Heart left ventricle (tissue), 16 donors: ENCODE data around the gene STH. TPM values are rescaled to one million over a fixed set of nuclear protein-coding genes. Genes with fewer than 3 reads are reported as not detected.

Experiments used
- ATAC-seq, 4 donors: fragments of 200-7000 bp; cut with Tn5 transposase; one replicate each; pipeline ENCODE4 v1.9.1; 2020 to 2022; ENCODE audit warnings: moderate library complexity in 4 of 4, mild to moderate bottlenecking in 3 of 4, moderate number of reproducible peaks in 1 of 4
- DNase-seq, 5 donors: peaks; one replicate each; pipeline ENCODE4 v3.0.0-alpha.2; 2020
- H3K27ac ChIP-seq, 12 donors: fragments of 200-600 bp; sonication (generic) in 4 of 12; one replicate each; pipeline versions ENCODE4 v1.5.0 to v1.8.0; 2016 to 2022; ENCODE audit warnings: mild to moderate bottlenecking in 2 of 12
- H3K27me3 ChIP-seq, 9 donors: fragments of 200-600 bp; sonication (generic) in 2 of 9; one replicate each; pipeline versions ENCODE4 v1.5.1 to v1.8.0; 2016 to 2022; ENCODE audit warnings: mild to moderate bottlenecking in 3 of 9
- H3K36me3 ChIP-seq, 9 donors: fragments of 200-600 bp; sonication (generic) in 2 of 9; one replicate each; pipeline versions ENCODE4 v1.5.0 to v1.8.0; 2018 to 2022; ENCODE audit warnings: mild to moderate bottlenecking in 2 of 9
- H3K4me1 ChIP-seq, 12 donors: fragments of 200-600 bp; sonication (generic) in 4 of 12; one replicate each; pipeline versions ENCODE4 v1.5.0 to v1.8.0; 2016 to 2022; ENCODE audit warnings: mild to moderate bottlenecking in 3 of 12
- H3K4me3 ChIP-seq, 12 donors: fragments of 200-600 bp; sonication (generic) in 4 of 12; one replicate each; pipeline versions ENCODE4 v1.5.0 to v1.8.0; 2017 to 2022; ENCODE audit warnings: mild to moderate bottlenecking in 9 of 12, moderate library complexity in 4 of 12
- H3K9me3 ChIP-seq, 12 donors: fragments of 200-600 bp; sonication (generic) in 4 of 12; one replicate each; pipeline versions ENCODE4 v1.5.0 to v1.8.0; 2016 to 2022; ENCODE audit warnings: mild to moderate bottlenecking in 1 of 12
- POLR2A ChIP-seq, 2 donors: fragments of 450-650 bp; IDR thresholded peaks; one replicate each; pipeline ENCODE4 v1.6.1; 2017; ENCODE audit warnings: antibody characterized with exemption in 2 of 2, mild to moderate bottlenecking in 2 of 2, moderate library complexity in 2 of 2
- WGBS, 4 donors: extraction: QIAGEN DNeasy Blood & Tissue Kit in 2 of 4; methylation state at CpG; one replicate each; pipeline versions ENCODE4 v1.1.5 to v1.1.7; 2013 to 2018; 5-methylcytosine and 5-hydroxymethylcytosine counted together
- intact Hi-C, 10 donors: fragments of 100-400 bp; cut with DNase I; formaldehyde crosslinking; loops; one replicate each; pipeline versions ENCODE4 v1.11.1 to v1.14.2; 2022
- polyA plus RNA-seq, 2 donors: library from polyadenylated mRNA; stranded (reverse); fragments of 200-250 nt; gene quantifications; one replicate each; pipeline ENCODE4 v1.2.3, GENCODE V29; 2013
- total RNA-seq, 9 donors: library from RNA; depleted of rRNA in 2 of 9; stranded (reverse); fragments of >200 nt in 2 of 9; fragmentation: NEBNext Ultra II Directional in 3 of 9; extraction: Animal tissue kit (Norgen Biotek cat#: 25700) in 3 of 9; gene quantifications; one replicate each; pipeline versions ENCODE4 v1.1.0 to v1.2.4, GENCODE V29; 2016 to 2023
- TF ChIP-seq, protein P1 (sequence below), 12 donors: fragments of 200-600 bp; sonication (generic) in 4 of 12; IDR thresholded peaks; one replicate each; pipeline versions ENCODE4 v1.5.0 to v1.8.0; 2018 to 2022; ENCODE audit warnings: antibody characterized with exemption in 12 of 12, mild to moderate bottlenecking in 5 of 12
- donor health status: ischemic (EF 13 %, LVEDD 7.1; RV severe dilation, severe dysfunction).
- donor health status: healthy with polysubstance abuse.
- donor health status: DM: no; HTN: yes; CAD: no.
- donor health status: DM: no; HTN: no; CAD: no.
- donor health status: ischemic (EF 25% LVEDD 6.9; RV normal size, moderate dysfunction).
- donor health status: ischemic (EF 25% LVEDD 5.7; RV mildly dilated, moderate dysfunction).
- donor health status: healthy.
- donor health status: DM: yes; HTN: yes; CAD: no.
- donor health status: ischemic (EF 35%, LVEDD 5.7; RV mildly dilated, moderate dysfunction).
- donor health status: nonischemic (EF 11% LVEDD 7.7; RV severe dilation, severe dysfunction).
- donor health status: DM: yes; HTN: yes; CAD: no.
- donor health status: PGD.
- donor health status: ischemic (EF 29% LVEDD 5.4; RV normal size, mild dysfunction).
- donor health status: nonischemic (EF 23%, LVEDD 6.1; RV moderate dilation, normal function).

Gene STH
- total and polyA plus RNA-seq, 11 donors: 0.56 to 1.6 TPM; not detected in 9

DNA sequence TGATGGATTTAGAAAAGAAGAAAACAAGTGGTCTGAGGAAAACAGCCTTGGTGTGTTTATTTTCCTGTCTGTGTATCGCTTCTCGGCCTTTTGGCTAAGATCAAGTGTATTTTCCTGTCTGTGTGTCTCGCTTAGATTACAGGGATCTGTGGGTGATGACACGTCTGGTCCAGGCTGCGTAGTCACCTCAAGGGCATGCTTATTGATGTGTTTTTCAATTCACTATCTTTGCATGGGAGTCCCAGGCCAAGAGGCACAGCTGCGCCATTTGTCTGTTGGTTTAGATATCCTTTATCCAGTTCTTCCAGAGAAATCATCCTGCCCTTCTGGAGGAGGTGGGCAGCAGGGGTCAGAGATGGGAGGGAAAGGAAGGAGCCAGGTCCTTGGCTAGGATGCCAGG is 47.1 kb upstream of the STH start:
- intact Hi-C loops: no loop called here
- Histone ChIP-seq H3K4me3 (no peak overlapping the region), H3K9me3 (no peaks in the 10 kb centered on the region), H3K27ac (no peak overlapping the region), H3K36me3 (no peaks in the 10 kb centered on the region), H3K4me1 (peaks cover 0 to 17% (median 7%) of the 10 kb centered on the region in 12 donors), H3K27me3 (peaks cover 0 to 14% (median 0%) of the 10 kb centered on the region in 9 donors)
- TF ChIP-seq, protein P1, sequence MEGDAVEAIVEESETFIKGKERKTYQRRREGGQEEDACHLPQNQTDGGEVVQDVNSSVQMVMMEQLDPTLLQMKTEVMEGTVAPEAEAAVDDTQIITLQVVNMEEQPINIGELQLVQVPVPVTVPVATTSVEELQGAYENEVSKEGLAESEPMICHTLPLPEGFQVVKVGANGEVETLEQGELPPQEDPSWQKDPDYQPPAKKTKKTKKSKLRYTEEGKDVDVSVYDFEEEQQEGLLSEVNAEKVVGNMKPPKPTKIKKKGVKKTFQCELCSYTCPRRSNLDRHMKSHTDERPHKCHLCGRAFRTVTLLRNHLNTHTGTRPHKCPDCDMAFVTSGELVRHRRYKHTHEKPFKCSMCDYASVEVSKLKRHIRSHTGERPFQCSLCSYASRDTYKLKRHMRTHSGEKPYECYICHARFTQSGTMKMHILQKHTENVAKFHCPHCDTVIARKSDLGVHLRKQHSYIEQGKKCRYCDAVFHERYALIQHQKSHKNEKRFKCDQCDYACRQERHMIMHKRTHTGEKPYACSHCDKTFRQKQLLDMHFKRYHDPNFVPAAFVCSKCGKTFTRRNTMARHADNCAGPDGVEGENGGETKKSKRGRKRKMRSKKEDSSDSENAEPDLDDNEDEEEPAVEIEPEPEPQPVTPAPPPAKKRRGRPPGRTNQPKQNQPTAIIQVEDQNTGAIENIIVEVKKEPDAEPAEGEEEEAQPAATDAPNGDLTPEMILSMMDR (IDR thresholded peaks at IDR 0.05): no peak
- no peak for TF ChIP-seq POLR2A (IDR thresholded peaks at IDR 0.05)
- ATAC-seq: no peak
- DNase-seq: no peak
- WGBS, 4 donors: 57 to 70% (median 67%) methylated on average over 6 of the region's 6 CpGs

DNA sequence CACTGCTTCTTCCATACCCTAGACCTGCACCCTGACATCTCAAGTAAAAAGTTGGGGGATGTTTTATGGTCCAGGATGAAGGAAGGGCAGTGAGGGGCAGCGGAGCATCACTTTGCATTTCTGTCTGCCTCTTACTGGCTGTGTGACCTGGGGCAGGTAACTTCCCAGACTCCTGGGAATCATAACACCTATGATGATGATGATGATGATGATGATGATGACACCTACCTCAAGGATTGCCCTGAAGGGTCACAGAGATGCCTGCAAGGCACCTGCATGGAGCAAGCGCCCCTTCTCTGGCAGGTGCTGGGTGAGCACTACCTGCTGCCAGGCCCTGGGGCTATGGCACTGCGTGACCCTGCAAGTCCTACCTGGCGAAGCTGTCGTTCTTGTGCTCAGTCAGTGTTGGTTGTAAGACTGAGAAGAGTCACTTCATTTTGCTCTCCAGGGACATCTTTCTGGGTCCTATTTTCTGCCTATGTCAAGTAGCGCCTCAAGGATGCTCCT is 46.2 kb upstream of the STH start:
- 96 to 98% (median 97%) methylated on average over 5 to 6 of the region's 6 CpGs for WGBS, 4 donors

DNA sequence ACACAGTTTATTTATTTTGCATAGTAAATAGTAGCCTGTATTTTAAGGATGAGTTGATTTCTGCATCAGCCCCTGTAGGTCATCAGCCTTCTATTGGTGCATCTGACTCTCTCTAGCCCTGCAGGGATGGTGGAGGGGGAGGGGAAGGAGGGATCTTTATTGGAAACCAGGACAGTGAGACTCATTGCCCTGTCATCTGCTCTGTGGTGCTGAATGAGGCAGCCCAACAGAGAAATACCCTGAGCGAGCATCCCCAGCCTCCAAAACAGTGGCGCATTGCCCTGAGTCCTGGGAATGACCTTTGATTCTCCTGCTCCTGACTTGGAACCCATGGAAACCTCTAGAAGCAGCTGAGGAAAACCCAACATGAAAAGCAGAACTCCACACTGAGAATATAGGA is 45.5 kb upstream of the STH start:
- H3K27ac ChIP-seq: no peak overlapping the region

More for the DNA sequence above, 46.2 kb upstream of the STH start:
- Histone ChIP-seq H3K4me1 (peaks cover 0 to 17% (median 7%) of the 10 kb centered on the region in 12 donors), H3K4me3 (no peak overlapping the region), H3K27me3 (peaks cover 0 to 14% (median 0%) of the 10 kb centered on the region in 9 donors), H3K36me3 (no peaks in the 10 kb centered on the region), H3K27ac (no peak overlapping the region), H3K9me3 (no peaks in the 10 kb centered on the region)
- intact Hi-C loops: no loop called here
- ATAC-seq: no peak
- no peak for DNase-seq
- TF ChIP-seq POLR2A (IDR thresholded peaks at IDR 0.05): no peak
- TF ChIP-seq, protein P1 (IDR thresholded peaks at IDR 0.05): no peak

DNA sequence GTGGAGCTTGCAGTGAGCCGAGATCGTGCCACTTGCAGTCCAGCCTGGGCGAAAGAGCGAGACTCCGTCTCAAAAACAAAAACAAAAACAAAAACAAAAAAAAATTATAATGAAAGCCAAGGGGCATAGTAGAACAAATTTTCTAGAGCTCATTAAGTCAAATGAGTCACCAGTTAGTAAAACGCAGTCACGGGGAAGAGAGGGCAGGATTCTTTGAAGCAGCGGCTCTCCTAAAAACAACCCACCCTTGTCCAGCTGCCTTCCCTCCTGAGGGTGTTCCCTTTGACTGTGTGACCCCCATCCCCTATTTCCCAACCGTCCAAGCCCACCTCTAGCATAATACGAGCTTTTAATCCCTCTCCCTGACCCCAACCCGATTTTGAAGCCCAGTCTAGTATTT is 44.1 kb upstream of the STH start:
- TF ChIP-seq, protein P1 (IDR thresholded peaks at IDR 0.05): no peak
- TF ChIP-seq POLR2A (IDR thresholded peaks at IDR 0.05): no peak
- Histone ChIP-seq H3K36me3 (no peaks in the 10 kb centered on the region), H3K27me3 (peaks cover 0 to 7% (median 0%) of the 10 kb centered on the region in 9 donors), H3K4me1 (no peaks in the 10 kb centered on the region), H3K4me3 (no peak overlapping the region), H3K9me3 (no peaks in the 10 kb centered on the region), H3K27ac (no peak overlapping the region)
- intact Hi-C loops: no loop called here
- DNase-seq: no peak
- ATAC-seq: no peak
- WGBS, 4 donors: 86 to 87% (median 87%) methylated on average over 11 of the region's 11 CpGs

More for the DNA sequence above, 45.5 kb upstream of the STH start:
- Histone ChIP-seq H3K27me3 (peaks cover 0 to 14% (median 0%) of the 10 kb centered on the region in 9 donors), H3K9me3 (no peaks in the 10 kb centered on the region), H3K4me1 (peaks cover 0 to 11% (median 3%) of the 10 kb centered on the region in 12 donors), H3K4me3 (no peak overlapping the region), H3K36me3 (no peaks in the 10 kb centered on the region)
- 85 to 100% (median 89%) methylated on average over 2 of the region's 2 CpGs for WGBS, 4 donors
- intact Hi-C loops: no loop called here
- no peak for ATAC-seq
- DNase-seq: no peak
- no peak for TF ChIP-seq POLR2A (IDR thresholded peaks at IDR 0.05)
- TF ChIP-seq, protein P1 (IDR thresholded peaks at IDR 0.05): no peak
